NCI-H2107 (cell line): ENCODE measurements around the gene TMSB10.

Experiments
- DNase-seq: peaks from one replicate; lab custom pipeline; 2025; lab: John Stamatoyannopoulos, UW

Gene TMSB10

GRCh38 chr2:84880395-84880644 lies 25.1 kb upstream of the TMSB10 start:
- DNase-seq: no peak

- DNase-seq: no peak
These were observed 24.6 kb upstream of the TMSB10 start, which contains the start of gene TRABD2A for GRCh38 chr2:84880645-84881521. Gene TRABD2A (minus strand): TSS chr2:84881084. CDS start chr2:84881039, 45 bp downstream.

DNA sequence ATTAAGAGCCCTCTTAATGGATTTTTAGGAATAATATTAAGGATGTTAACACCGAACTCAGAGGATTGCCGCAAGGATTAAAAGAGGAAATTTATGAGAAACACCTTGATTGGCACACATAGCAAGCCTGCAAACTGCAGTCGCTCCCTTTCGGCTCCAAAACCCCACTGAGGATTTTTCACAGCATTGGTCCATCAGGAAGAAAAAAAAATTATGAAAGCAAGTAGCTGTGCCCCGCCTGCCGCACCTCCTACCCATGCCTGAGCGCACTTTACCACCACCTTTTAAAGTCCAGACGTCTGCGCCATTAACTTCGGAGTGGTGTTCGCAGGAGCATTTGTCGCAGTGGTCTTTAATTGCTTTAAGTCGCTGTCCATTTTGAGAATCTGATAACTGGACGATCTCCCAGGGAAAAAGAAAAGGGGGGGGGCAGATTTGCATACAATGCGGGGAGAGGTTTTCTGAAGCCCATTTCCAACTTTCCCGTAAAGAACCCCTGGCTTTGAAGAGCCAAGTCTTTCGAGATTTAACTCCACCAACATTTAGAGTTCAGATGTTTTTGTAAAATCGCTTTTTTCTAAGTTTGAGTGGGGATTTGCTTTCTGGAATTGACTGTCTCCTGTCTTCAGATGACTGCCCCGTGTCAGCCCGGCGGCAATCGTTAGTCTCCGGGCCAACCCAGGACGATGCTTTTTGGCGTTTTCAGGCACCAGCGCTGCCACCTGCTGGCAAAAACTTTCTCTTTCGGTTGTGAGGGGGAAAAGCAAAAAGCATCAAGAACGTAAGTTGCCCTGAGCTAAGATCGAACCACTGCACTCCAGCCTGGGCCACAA lies 23.7 kb upstream of the TMSB10 start:
- DNase-seq: peak; percentile 27

DNA sequence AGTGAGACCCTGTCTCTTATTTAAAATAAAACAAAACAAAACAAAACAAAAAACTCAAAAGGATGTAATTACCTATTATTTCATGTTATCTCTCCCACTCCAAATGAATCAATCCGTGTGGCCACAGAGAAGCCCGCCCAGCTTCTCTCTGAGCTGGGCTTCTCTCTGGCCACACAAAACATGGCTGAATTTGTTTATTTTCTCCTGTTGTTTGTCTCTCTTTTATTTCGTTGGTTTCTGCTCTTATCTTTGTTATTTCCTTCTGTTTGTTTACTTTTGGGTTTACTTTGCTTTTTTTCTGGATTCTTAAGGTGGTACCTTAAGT lies 23.1 kb upstream of the TMSB10 start:
- no peak for DNase-seq

- DNase-seq: no peak
These were observed 22.5 kb upstream of the TMSB10 start for GRCh38 chr2:84882775-84883550.

- DNase-seq: no peak
These were observed 21.0 kb upstream of the TMSB10 start for GRCh38 chr2:84884449-84884848.

GRCh38 chr2:84885111-84885510 lies 20.3 kb upstream of the TMSB10 start:
- no peak for DNase-seq

DNA sequence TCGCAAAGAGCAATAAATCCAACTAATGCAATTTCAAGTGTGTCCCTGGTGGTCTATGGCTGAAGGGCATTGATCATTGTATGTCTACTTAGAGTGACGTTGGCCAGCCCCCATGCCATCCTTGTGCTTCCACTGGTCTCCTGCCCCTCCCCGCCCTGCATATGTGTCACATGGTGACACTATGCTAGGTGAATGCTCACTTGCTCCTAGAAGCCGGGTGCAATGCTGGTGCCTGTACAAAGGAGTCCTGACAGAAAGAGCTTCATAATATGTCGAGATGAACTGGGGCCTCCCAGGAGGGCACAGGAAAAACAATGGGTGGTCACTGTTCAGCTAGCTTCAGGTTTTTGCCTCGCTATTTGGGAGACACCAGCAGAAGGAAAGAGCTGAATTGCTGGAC lies 18.7 kb upstream of the TMSB10 start:
- no peak for DNase-seq

DNA sequence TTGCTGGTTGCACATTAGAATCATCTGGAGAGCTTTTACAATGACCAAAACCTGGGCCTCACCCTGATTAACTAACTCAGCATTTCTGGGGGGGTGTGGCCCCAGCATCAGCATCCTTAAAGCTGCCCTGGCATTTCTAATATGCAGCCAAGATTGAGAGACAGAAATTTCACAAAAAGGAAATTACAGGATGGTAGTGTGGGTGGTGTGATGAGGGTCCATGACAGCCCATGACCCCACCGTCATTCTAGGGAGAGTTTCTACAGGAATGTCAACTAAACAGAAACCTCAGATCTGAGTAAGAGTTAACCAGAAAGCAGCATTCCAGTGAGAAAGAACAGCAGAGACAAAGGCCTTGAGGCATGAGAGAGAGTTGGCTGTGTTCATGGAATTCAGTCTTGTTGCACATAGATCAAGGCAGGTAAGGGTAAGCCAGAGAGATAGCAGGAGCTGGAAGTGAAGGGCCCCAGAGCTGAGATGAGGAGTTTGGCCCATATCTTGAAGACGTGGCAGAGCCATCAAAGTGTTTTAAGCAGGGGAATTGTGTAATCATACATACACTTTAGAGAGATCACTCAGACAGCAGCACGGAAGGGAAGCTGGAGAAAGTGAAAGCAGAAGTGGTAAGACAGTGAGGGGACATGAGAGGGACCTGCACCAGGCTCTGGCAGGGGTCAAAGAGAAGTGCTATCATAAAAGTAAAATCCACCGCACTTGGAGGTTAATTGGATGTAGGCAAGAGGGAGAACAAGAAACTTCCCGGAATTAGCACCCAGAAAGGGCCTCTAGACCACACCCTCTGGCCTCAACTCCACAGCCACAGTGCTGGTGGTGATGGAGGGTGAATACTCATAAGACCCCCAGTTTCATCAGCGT lies 16.8 kb upstream of the TMSB10 start:
- DNase-seq: no peak

GRCh38 chr2:84889332-84889731 lies 16.1 kb upstream of the TMSB10 start:
- DNase-seq: no peak

GRCh38 chr2:84891355-84892010 lies 14.0 kb upstream of the TMSB10 start:
- DNase-seq: no peak

DNA sequence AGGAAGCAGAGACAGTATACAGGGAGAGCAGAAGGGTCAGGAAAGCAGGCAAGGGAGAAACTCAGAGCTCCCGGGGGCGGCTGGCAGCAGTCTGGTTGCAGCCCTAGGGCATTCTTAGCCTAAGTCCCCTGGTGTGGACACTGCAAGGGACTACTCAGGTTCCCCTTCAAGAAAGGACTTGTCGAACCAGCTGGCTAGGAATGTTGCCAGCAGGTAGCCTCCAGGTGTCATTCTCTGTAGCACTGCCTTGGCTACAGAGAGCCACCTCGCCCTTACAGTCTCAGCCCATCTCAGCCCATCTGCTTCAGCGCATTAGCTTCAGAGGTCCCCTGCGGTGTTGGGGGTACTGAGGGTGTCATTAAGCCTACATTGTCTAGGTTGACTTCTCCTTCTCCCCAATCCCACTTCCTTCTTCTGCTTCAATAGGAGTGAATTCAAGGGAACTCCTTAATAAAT lies 11.3 kb upstream of the TMSB10 start:
- no peak for DNase-seq

DNA sequence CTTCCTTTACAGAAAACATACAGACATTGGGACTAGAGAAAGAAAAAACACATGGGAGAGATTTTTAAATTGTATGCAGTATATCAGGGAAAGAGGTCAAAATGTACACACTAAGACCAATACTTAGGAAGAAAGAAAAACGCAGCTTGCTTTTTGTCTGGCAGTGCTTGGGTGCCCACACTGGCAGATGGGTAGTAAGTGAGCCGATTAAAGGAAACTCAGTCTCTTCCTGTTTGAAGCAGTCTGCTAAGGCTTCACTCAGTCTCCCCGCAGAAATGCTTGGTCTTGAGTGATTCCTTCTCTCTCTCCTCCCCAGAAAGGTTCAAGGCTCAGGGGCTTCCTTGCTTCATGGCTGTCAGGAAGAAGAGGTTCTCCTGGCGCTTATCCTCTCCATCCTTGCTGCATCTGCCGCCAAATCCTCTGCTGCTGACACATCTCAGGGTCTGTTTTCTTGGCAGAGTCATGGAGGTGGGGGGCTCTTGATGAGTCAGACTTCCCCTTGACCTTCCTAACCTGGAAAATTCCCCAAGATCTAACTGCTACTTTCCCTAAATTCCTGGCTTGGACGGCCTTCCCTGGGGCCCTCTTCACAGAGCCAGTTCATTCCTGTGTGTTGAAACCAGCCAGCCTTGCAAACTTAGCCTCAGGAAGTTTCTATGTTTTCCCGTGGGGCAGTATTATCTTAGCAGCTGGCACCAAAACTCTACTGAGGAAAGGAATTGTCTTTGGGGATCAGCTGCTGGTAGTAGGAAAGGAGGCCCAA lies 10.5 kb upstream of the TMSB10 start:
- no peak for DNase-seq

GRCh38 chr2:84896567-84896966 lies 8.9 kb upstream of the TMSB10 start:
- no peak for DNase-seq

- no peak for DNase-seq
These were observed 7.7 kb upstream of the TMSB10 start for GRCh38 chr2:84897773-84898172.

- no peak for DNase-seq
These were observed 5.9 kb upstream of the TMSB10 start for GRCh38 chr2:84899304-84900204.

GRCh38 chr2:84900971-84901370 lies 4.5 kb upstream of the TMSB10 start:
- no peak for DNase-seq

DNA sequence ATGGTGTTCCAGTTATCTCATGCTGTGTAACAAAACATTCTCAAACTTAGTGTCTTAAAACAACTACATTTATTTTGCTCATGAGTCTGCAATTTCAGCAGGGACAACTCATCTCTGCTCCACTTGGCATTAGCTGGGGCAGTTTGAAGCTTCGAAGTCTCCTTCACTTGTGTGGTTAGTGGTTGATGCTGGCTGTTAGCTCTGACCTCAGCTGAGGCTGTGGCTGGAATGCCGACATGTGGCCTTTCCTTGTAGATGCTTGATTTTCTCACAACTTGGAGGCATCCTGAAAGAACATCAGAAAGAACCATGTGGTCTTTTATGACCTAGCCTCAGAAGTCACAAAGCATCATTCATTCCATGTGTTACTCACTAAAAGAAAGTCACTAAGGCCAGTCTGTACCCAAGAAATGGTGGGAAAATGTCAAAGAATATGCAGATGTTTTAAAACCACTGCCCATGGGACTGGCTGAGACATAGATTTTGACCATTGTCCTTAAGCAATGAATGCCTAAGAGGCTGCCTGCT lies 3.8 kb upstream of the TMSB10 start:
- no peak for DNase-seq

DNA sequence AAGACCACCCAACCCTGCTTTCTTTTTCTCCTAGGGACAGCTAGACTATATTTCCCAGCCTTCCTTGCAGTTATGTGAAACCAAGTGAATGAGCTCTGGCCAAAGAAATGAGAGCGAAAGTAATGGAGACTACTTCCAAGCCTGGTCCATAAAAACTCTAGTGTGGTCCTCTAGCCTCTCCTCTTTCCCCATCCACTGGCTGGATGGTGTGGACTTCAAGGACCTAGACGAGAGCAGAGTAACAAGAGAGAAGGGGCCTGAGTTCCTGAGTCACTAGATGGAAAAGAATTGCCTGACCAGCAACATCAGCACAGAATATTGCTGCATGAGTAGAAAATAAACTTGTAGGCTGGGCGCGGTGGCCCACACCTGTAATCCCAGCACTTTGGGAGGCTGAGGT lies 2.9 kb upstream of the TMSB10 start:
- DNase-seq: no peak
